ENCODE results near the gene SHROOM1.
"Not testable (repeated sequence)": the region's sequence is repeated elsewhere in the genome, so short reads cannot be mapped to it uniquely, and the experiment has no call there.

SHROOM1 gene

DNA sequence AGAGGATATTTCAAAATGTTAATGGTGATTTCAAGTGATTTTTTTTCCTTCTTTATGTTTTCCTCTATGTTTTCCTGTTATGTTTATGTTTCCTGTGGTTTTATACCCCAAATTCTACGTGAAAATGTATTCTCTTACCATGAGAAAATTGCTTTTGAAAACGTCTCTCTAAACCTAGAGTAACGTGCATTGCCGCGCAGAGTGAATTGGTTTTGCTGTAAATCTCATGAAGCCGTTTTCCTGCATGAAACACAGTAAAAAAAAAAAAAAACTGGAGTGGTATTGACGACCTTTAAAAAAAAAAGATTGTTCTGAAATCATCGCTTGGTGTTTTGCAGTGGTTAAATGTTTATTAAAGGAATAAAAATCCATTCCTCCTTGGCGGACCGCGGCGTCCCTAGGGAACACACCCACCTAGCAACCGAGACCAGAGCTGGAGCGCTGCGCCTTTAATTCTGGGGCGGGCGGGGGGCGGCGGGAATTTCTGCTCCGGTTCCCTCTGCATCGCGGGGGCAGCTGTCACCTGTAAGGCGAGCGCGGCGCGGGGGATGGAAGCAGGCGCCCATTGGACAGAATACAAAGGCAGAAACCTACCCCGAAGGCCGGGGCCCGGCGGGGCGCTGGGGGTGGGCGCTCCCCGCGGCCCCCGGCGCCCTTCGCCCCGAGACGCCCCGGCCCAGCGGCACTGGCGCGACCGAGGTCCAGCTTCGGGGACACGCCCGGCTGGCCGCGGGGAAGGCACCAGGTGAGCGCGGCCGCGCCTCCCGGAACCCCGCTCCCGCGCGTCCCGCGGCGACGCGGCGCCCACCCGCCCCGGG is 17.5 kb downstream of the SHROOM1 start, which contains the start of gene SOWAHA:
Gene SOWAHA (plus strand): TSS at position 522 of the 818 bp plus-strand sequence. CDS start 320 bp downstream, outside the sequence.
- TF ChIP-seq POLR2A (IDR thresholded peaks at IDR 0.05; ENCODE audit: low read depth, low read length): no peak
- no peak for TF ChIP-seq POLR2AphosphoS5 (IDR thresholded peaks at IDR 0.05; ENCODE audit: low read depth, low read length)
- no peak for TF ChIP-seq TAF1 (IDR thresholded peaks at IDR 0.05; ENCODE audit: borderline replicate concordance, low read depth, low read length)
- FAIRE-seq (no peak), DNase-seq (ENCODE audit: insufficient read length) (no peak)

DNA sequence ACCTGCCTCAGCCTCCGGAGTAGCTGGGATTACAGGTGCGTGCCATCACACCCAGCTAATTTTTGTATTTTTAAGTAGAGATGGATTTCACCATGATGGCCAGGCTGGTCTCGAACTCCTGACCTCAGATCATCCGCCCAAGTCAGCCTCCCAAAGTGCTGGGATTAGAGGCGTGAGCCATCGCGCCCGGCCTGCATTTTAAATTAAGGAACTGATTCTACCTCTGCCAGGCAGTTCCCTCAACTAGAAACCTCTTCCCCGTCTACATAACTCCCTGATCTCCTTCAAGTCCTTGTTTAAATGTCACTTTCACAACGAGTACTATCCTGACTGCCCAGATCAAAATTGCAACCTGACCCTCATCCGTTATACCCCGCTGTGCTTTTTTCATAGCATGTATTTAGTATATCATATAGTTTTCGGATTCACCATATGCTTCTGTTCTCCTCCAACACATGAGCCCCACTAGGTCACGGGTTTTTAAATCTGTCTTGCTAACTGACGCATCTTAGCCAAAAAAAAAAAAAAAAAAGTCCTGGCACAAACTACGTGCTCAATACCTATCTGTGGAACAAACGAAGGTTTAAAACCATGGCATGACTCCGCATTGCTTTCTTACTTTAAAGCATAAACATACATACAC is 18.2 kb downstream of the SHROOM1 start:
- DNase-seq (ENCODE audit: insufficient read length) (no peak), FAIRE-seq (no peak)
- no peak for TF ChIP-seq TAF1 (IDR thresholded peaks at IDR 0.05; ENCODE audit: borderline replicate concordance, low read depth, low read length)
- TF ChIP-seq POLR2A (IDR thresholded peaks at IDR 0.05; ENCODE audit: low read depth, low read length): no peak
- TF ChIP-seq POLR2AphosphoS5 (IDR thresholded peaks at IDR 0.05; ENCODE audit: low read depth, low read length): no peak

DNA sequence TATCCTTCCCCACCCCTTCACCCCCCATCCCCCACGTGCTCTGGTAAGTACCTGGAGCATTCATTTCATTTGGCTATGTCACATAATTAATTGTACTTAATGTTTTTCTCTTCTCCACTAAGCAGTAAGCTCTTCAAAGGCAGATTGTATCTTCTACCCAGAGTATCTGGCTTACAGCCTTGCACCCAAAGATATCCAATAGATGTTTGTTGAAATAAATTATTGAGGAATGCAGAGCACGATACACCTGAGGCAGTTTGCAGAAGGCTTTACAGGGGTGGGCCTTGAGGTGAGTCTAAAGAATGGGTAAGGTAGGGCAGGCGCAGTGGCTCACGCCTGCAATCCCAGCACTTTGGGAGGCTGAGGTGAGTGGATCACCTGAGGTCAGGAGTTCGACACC is 19.8 kb downstream of the SHROOM1 start:
- FAIRE-seq (no peak), DNase-seq (ENCODE audit: insufficient read length) (no peak)
- no peak for TF ChIP-seq POLR2A (IDR thresholded peaks at IDR 0.05; ENCODE audit: low read depth, low read length)
- TF ChIP-seq TAF1 (IDR thresholded peaks at IDR 0.05; ENCODE audit: borderline replicate concordance, low read depth, low read length): no peak
- no peak for TF ChIP-seq POLR2AphosphoS5 (IDR thresholded peaks at IDR 0.05; ENCODE audit: low read depth, low read length)

DNA sequence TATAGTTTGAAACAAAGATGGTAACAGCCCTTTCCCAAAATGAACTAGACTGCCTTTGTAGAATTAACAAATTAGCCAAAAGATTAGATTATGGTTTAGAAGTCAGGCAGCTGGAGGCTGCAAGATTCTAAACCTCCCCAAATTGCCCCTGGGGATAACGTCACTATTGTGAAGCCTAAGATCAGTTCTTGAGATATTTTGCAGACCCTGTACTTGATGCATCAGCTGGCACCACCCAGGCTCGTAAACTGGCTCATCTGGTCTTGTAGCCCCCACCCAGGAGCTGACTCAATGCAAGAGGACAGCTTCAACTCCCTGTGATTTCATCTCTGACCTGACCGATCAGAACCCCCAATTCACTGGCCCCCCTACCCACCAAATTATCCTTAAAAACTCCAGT is 21.6 kb downstream of the SHROOM1 start:
- no peak for FAIRE-seq
- TF ChIP-seq TAF1 (IDR thresholded peaks at IDR 0.05; ENCODE audit: borderline replicate concordance, low read depth, low read length): no peak
- TF ChIP-seq POLR2A (IDR thresholded peaks at IDR 0.05; ENCODE audit: low read depth, low read length): no peak
- no peak for TF ChIP-seq POLR2AphosphoS5 (IDR thresholded peaks at IDR 0.05; ENCODE audit: low read depth, low read length)
- DNase-seq (ENCODE audit: insufficient read length): no peak

DNA sequence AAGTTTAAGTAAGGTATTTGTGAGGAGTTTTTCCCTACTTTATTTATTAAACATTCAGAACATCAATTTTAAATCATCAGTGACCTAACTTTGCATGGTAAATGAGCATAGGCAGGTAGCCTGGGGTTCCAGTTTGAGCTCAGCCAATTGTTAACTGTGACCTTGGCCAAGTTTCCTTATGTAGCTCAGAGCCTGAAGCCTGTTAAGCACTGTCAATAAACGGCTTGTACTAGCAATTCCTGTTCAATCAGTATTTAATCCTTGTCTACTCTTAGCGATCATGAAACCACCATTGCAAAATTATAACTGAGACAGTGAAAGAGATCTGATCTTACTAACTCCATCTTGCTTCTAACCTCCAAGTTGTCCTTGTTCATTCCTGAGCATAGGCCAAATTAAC is 22.0 kb downstream of the SHROOM1 start:
- DNase-seq (ENCODE audit: insufficient read length) (no peak), FAIRE-seq (no peak)
- TF ChIP-seq POLR2AphosphoS5 (IDR thresholded peaks at IDR 0.05; ENCODE audit: low read depth, low read length): no peak
- TF ChIP-seq TAF1 (IDR thresholded peaks at IDR 0.05; ENCODE audit: borderline replicate concordance, low read depth, low read length): no peak

DNA sequence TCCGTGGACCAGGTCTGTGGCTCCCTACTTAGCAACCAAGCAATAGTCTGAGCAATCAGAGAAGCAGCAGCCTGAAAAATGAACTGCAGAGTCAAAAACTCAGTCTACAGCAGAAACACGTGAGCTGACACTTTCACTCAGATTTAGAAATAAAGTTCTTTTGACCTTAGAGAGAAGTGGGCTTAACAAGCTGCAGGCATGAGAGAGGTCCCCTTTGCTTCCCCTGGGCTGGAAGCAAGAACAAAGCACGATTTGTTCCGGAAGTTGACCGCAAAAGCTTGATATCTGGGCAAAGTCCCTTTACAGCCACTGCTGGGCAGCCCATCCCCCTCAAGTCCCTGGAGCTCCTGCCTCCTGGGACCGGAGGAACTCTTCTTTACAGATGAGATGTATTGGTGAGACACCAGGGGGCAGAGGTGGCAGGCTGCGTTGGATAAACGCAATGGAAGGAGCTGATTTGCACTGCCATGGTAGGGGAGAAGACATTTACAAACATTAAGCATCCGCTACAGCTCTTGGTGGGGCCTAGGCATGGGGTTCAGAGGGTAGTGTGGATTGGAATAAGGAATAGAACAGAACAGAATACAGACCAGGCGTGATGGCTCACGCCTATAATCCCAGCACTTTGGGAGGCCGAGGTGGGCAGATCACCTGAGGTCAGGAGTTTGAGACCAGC is 23.1 kb downstream of the SHROOM1 start:
- DNase-seq (ENCODE audit: insufficient read length) (no peak), FAIRE-seq (no peak)
- TF ChIP-seq POLR2A (IDR thresholded peaks at IDR 0.05; ENCODE audit: low read depth, low read length) (no peak), POLR2AphosphoS5 (IDR thresholded peaks at IDR 0.05; ENCODE audit: low read depth, low read length) (no peak), TAF1 (IDR thresholded peaks at IDR 0.05; ENCODE audit: borderline replicate concordance, low read depth, low read length) (no peak)

DNA sequence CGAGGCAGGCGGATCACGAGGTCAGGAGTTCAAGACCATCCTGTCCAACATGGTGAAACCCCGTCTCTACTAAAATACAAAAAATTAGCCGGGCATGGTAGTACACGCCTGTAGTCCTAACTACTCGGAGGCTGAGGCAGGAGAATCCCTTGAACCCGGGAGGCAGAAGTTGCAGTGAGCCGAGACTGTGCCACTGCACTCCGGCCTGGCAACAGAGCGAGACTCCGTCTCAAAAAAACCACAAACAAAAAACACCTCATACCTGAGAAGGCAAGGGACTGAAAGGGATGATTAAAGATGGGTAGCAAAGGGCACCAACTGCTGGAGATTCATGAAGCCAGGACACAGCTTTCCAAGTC is 23.7 kb downstream of the SHROOM1 start:
- FAIRE-seq: not testable (repeated sequence)

DNA sequence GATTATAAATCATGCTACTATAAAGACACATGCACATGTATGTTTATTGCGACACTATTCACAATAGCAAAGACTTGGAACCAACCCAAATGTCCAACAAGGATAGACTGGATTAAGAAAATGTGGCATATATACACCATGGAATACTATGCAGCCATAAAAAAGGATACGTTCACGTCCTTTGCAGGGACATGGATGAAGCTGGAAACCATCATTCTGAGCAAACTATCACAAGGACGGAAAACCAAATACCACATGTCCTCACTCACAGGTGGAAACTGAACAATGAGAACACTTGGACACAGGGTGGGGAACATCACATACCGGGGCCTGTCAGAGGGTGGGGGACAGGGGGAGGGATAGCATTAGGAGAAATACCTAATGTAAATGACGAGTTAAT is 24.6 kb downstream of the SHROOM1 start:
- not testable (repeated sequence) for DNase-seq (ENCODE audit: insufficient read length); FAIRE-seq

More for the DNA sequence above, 23.7 kb downstream of the SHROOM1 start:
- DNase-seq (ENCODE audit: insufficient read length): not testable (repeated sequence)

DNA sequence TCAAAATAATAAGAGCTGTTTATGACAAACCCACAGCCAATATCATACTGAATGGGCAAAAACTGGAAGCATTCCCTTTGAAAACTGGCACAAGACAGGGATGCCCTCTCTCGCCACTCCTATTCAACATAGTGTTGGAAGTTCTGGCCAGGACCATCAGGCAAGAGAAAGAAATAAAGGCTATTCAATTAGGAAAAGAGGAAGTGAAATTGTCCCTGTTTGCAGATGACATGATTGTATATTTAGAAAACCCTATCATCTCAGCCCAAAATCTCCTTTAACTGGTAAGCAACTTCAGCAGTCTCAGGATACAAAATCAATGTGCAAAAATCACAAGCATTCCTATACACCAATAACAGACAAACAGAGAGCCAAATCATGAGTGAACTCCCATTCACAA is 26.2 kb downstream of the SHROOM1 start:
- not testable (repeated sequence) for FAIRE-seq; DNase-seq (ENCODE audit: insufficient read length)

DNA sequence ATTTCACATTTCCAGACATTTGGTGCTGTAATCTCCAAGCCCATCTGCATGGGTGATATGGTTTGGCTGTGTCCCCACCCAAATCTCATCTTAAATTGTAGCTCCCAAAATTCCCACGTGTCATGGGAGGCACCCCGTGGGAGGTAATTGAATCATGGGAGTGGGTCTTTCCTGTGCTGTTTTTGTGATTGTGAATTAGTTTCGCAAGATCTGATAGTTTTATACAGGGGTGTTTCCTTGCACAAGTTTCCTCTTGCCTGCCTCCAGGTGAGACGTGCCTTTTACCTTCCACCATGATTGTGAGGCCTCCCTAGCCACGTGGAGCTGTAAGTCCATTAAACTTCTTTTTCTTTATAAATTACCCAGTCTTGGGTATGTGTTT is 27.8 kb downstream of the SHROOM1 start:
- not testable (repeated sequence) for FAIRE-seq; DNase-seq (ENCODE audit: insufficient read length)

DNA sequence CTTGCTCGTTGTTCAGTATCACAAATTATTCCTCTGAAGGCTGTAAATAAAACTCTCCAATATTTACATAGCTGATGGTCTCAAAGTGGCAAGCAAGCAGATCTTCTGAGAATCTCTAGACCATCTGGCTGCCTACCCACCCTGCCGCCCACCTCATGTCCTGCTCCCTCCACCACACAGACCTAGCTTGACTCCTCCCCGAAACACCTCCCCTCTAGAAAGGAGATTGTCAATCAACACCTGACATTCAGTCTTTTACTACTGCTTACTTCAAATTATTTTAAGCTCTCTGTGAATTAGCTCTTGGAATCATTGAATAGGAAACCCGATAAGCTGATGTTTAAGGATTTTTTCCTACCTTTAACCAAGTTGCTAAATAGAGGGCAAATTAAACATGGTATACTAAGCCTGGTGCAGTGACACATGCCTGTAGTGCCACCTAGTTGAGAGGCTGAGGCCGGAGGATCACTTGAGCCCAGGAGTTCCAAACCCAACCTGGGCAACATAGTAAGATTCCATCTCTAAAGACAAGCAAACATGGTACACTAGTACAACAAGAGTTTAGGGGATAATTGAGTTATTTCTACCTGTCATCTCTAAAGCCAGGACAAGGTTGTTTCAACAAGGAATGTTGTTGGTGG is 28.3 kb downstream of the SHROOM1 start:
- no peak for FAIRE-seq
- TF ChIP-seq POLR2AphosphoS5 (IDR thresholded peaks at IDR 0.05; ENCODE audit: low read depth, low read length) (no peak), POLR2A (IDR thresholded peaks at IDR 0.05; ENCODE audit: low read depth, low read length) (no peak), TAF1 (IDR thresholded peaks at IDR 0.05; ENCODE audit: borderline replicate concordance, low read depth, low read length) (no peak)
- no peak for DNase-seq (ENCODE audit: insufficient read length)

DNA sequence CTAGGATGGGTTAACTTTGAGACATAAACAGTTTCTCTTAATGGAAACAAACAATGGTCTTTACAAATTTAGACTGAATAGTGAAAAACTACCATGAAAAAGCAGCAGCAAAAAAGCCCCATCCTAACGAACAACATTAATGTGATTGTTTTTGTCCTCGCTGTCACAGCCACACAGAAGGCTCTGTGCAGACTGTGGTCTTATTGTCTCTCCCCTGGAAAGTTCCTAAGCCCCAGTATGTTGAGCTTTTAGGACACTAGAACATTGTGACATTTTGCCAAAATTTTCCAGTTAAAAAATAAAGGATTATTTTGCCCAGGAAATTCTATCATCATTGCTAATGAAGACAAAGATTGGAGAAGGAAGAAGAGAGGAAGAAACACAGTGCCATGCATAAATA is 29.9 kb downstream of the SHROOM1 start:
- TF ChIP-seq POLR2A (IDR thresholded peaks at IDR 0.05; ENCODE audit: low read depth, low read length): no peak
- TF ChIP-seq POLR2AphosphoS5 (IDR thresholded peaks at IDR 0.05; ENCODE audit: low read depth, low read length): no peak
- TF ChIP-seq TAF1 (IDR thresholded peaks at IDR 0.05; ENCODE audit: borderline replicate concordance, low read depth, low read length): no peak
- DNase-seq (ENCODE audit: insufficient read length) (no peak), FAIRE-seq (no peak)
